ENCODE data around the gene TTC22. TPM values are rescaled to one million over a fixed set of nuclear protein-coding genes. Genes with fewer than 3 reads are reported as not detected.

The TTC22 gene
- total RNA-seq, 1 donor from 2014 or later = not detected

DNA sequence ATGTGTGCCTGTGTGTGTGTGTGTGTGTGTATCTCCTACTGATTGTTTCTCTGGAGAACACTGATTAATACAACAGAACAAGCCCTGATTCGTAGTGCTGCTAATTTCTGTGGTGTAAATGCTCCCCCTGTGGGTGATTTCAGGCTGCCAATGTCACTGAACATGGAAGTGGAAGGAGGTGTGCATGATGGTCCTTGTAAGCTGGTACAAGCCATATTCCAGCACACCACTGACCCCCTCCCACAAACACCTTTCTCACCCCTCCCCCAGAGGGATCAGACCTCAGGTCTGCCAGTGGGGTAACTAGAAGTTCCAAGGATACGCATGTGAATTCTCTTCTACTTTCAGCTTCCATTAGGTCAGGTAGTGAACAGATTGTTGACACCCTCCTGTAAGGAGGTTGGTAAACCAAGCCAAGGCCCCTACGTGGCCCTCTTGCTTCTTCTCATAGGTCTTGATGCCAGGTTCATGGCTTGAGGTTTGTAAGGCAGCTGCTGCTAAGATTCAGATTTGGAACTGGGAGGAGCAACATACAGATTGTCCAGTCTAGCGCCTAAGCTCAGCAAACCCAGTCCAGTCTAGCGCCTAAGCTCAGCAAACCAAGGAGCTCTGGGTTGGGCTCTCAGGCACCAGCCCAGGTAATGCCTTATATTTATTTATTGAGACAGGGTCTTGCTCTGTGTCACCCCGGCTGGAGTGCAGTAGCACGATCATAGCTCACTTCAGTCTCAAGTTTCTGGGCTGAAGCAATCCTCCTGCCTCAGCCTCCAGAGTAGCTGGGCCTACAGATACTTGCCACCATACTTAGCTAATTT lies 47.2 kb upstream of the TTC22 start:
- Mint-ChIP-seq H3K27me3 (ENCODE audit: unreplicated experiment) (no peaks in the 10 kb centered on the region), H3K9me3 (ENCODE audit: unreplicated experiment) (no peaks in the 10 kb centered on the region), H3K4me1 (ENCODE audit: unreplicated experiment) (no peaks in the 10 kb centered on the region), H3K36me3 (ENCODE audit: unreplicated experiment) (peaks cover 31% of the 10 kb centered on the region), H3K27ac (ENCODE audit: unreplicated experiment) (no peak overlapping the region), H3K4me3 (ENCODE audit: unreplicated experiment) (no peak overlapping the region)
- TF ChIP-seq, protein P1, sequence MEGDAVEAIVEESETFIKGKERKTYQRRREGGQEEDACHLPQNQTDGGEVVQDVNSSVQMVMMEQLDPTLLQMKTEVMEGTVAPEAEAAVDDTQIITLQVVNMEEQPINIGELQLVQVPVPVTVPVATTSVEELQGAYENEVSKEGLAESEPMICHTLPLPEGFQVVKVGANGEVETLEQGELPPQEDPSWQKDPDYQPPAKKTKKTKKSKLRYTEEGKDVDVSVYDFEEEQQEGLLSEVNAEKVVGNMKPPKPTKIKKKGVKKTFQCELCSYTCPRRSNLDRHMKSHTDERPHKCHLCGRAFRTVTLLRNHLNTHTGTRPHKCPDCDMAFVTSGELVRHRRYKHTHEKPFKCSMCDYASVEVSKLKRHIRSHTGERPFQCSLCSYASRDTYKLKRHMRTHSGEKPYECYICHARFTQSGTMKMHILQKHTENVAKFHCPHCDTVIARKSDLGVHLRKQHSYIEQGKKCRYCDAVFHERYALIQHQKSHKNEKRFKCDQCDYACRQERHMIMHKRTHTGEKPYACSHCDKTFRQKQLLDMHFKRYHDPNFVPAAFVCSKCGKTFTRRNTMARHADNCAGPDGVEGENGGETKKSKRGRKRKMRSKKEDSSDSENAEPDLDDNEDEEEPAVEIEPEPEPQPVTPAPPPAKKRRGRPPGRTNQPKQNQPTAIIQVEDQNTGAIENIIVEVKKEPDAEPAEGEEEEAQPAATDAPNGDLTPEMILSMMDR (IDR thresholded peaks at IDR 0.05) = no peak
- DNase-seq (ENCODE audit: extremely low spot score, unreplicated experiment) = no peak

DNA sequence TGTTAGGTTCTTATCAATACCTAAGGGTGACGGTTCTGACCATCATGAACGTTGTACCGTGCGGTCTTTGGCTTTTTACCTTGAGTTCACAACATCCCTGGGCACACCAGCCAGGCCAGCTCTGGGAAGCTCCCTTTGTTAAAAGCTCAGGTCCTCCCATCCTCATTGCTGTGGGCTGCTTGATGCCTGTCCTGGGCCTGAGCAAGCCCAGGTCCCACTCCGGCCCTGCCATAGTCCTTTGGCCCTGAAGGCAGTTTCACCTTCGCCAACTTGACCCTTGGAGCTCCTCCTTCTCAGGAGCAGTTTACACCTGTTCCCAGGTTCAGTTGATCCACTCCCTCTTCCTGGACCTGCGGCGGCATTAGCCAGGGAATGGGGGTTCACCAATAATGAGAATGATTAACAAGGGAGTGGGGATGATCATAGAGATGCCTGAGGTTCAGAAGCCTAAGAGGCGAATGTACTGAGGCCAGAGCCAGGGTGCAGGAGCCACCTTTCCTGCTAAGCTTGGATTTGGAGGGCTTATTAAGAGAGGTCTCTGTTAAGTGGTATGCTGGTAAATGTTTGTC lies 45.7 kb upstream of the TTC22 start:
- Mint-ChIP-seq H3K36me3 (ENCODE audit: unreplicated experiment) (peaks cover 19% of the 10 kb centered on the region), H3K4me3 (ENCODE audit: unreplicated experiment) (no peak overlapping the region), H3K27me3 (ENCODE audit: unreplicated experiment) (no peaks in the 10 kb centered on the region), H3K9me3 (ENCODE audit: unreplicated experiment) (no peaks in the 10 kb centered on the region), H3K4me1 (ENCODE audit: unreplicated experiment) (no peaks in the 10 kb centered on the region), H3K27ac (ENCODE audit: unreplicated experiment) (no peak overlapping the region)
- DNase-seq (ENCODE audit: extremely low spot score, unreplicated experiment) = no peak
- TF ChIP-seq, protein P1 (IDR thresholded peaks at IDR 0.05) = no peak

GRCh38 chr1:54846301-54846700 lies 45.2 kb upstream of the TTC22 start:
- peak; percentile 68 for DNase-seq (ENCODE audit: extremely low spot score, unreplicated experiment)
- no peak overlapping the region for H3K4me3 Mint-ChIP-seq (ENCODE audit: unreplicated experiment)
- H3K27ac Mint-ChIP-seq (ENCODE audit: unreplicated experiment) = no peak overlapping the region
- H3K4me1 Mint-ChIP-seq (ENCODE audit: unreplicated experiment) = no peaks in the 10 kb centered on the region
- TF ChIP-seq, protein P1 (IDR thresholded peaks at IDR 0.05) = no peak
- H3K27me3 Mint-ChIP-seq (ENCODE audit: unreplicated experiment) = no peaks in the 10 kb centered on the region
- H3K9me3 Mint-ChIP-seq (ENCODE audit: unreplicated experiment) = no peaks in the 10 kb centered on the region
- H3K36me3 Mint-ChIP-seq (ENCODE audit: unreplicated experiment) = peaks cover 16% of the 10 kb centered on the region

DNA sequence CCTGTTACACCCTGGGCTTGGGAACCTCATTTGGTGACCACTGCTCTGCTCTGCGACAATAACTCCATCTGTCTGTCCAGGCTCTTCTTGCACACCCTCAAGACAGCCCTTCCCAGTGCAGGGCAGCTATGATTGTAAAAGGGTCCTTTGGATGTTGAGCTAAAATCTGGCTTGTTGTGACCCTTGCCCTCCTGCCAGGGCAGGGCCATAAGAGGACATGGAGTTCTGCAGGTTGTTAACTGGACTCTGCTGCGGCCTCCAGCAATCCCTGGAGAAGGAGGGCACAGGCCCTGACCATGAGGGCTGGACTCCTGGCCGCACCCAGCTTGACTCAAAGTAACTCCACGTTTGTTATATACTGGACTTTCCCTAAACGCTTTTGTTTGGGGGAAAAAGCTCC lies 44.6 kb upstream of the TTC22 start:
- Mint-ChIP-seq H3K36me3 (ENCODE audit: unreplicated experiment) (peaks cover 16% of the 10 kb centered on the region), H3K9me3 (ENCODE audit: unreplicated experiment) (no peaks in the 10 kb centered on the region), H3K27me3 (ENCODE audit: unreplicated experiment) (no peaks in the 10 kb centered on the region), H3K27ac (ENCODE audit: unreplicated experiment) (no peak overlapping the region), H3K4me1 (ENCODE audit: unreplicated experiment) (no peaks in the 10 kb centered on the region), H3K4me3 (ENCODE audit: unreplicated experiment) (no peak overlapping the region)
- TF ChIP-seq, protein P1 (IDR thresholded peaks at IDR 0.05) = no peak
- DNase-seq (ENCODE audit: extremely low spot score, unreplicated experiment) = peak; percentile 60

- peak; percentile 51 for DNase-seq (ENCODE audit: extremely low spot score, unreplicated experiment)
- H3K9me3 Mint-ChIP-seq (ENCODE audit: unreplicated experiment) = no peaks in the 10 kb centered on the region
- H3K27ac Mint-ChIP-seq (ENCODE audit: unreplicated experiment) = no peak overlapping the region
- H3K4me3 Mint-ChIP-seq (ENCODE audit: unreplicated experiment) = no peak overlapping the region
- TF ChIP-seq, protein P1 (IDR thresholded peaks at IDR 0.05) = no peak
- H3K36me3 Mint-ChIP-seq (ENCODE audit: unreplicated experiment) = peaks cover 5% of the 10 kb centered on the region
- H3K27me3 Mint-ChIP-seq (ENCODE audit: unreplicated experiment) = no peaks in the 10 kb centered on the region
- no peaks in the 10 kb centered on the region for H3K4me1 Mint-ChIP-seq (ENCODE audit: unreplicated experiment)
Observed at GRCh38 chr1:54844564-54844963, 43.4 kb upstream of the TTC22 start.

Data from osteocyte (in vitro differentiated cells).